SK-N-SH (cell line): ENCODE measurements around the gene SLC6A17.

Experiments used
- CTCF ChIP-seq: fragments of 200-600 bp; sonication (generic); IDR thresholded peaks from 2 replicates; pipeline ENCODE4 v1.6.1; 2017; ENCODE audit warnings: antibody characterized with exemption, mild to moderate bottlenecking, moderate library complexity
- FOSL2 ChIP-seq: IDR thresholded peaks from 2 replicates; pipeline ENCODE4 v1.4.0; 2012; ENCODE audit warnings: low read depth, mild to moderate bottlenecking, moderate library complexity, borderline replicate concordance
- FOXM1 ChIP-seq: IDR thresholded peaks from 2 replicates; pipeline ENCODE4 v1.4.0; 2012; ENCODE audit warnings: low read depth, mild to moderate bottlenecking
- GATA2 ChIP-seq: sonication (generic); formaldehyde crosslinking; IDR thresholded peaks from 2 replicates; pipeline ENCODE4 v1.5.0; 2020; ENCODE audit warnings: mild to moderate bottlenecking, missing genetic modification reagents
- MEF2A ChIP-seq: IDR thresholded peaks from 2 replicates; pipeline ENCODE4 v1.4.0; 2012; ENCODE audit warnings: low read depth, borderline replicate concordance
- PBX3 ChIP-seq: IDR thresholded peaks from 2 replicates; pipeline ENCODE4; 2012
- POLR2AphosphoS5 ChIP-seq: IDR thresholded peaks from 2 replicates; pipeline ENCODE4 v1.6.1; 2012; ENCODE audit warnings: low read depth, low read length
- RCOR1 ChIP-seq: fragments of 150-350 bp; IDR thresholded peaks from 2 replicates; pipeline ENCODE4 v1.6.1; 2017; ENCODE audit warnings: antibody characterized with exemption, low read length
- REST ChIP-seq: IDR thresholded peaks from 2 replicates; pipeline ENCODE4 v1.6.1; 2012; ENCODE audit warnings: mild to moderate bottlenecking, low read depth, low read length, moderate library complexity
- RFX5 ChIP-seq: IDR thresholded peaks from 2 replicates; pipeline ENCODE4 v1.6.1; 2012; ENCODE audit warnings: mild to moderate bottlenecking, improper control_type of control experiment, low read length
- TCF12 ChIP-seq: IDR thresholded peaks from 2 replicates; pipeline ENCODE4 v1.4.0; 2012
- TEAD4 ChIP-seq: IDR thresholded peaks from 2 replicates; pipeline ENCODE4 v1.4.0; 2012; ENCODE audit warnings: mild to moderate bottlenecking, borderline replicate concordance; ENCODE audit not compliant: insufficient read depth
- YY1 ChIP-seq: IDR thresholded peaks from 2 replicates; pipeline ENCODE4 v1.4.0; 2012; ENCODE audit warnings: low read depth, mild to moderate bottlenecking

GRCh38 chr1:110243574-110243973 lies 93.3 kb downstream of the SLC6A17 start:
- no peak for TF ChIP-seq RCOR1
- TF ChIP-seq REST: no peak
- no peak for TF ChIP-seq GATA2 (CRISPR knock-in tag)
- no peak for TF ChIP-seq CTCF
- TF ChIP-seq FOSL2: no peak
- no peak for TF ChIP-seq TEAD4
- no peak for TF ChIP-seq YY1
- TF ChIP-seq RFX5: no peak
- TF ChIP-seq MEF2A: no peak
- TF ChIP-seq FOXM1: no peak
- TF ChIP-seq PBX3: no peak
- no peak for TF ChIP-seq POLR2AphosphoS5
- TF ChIP-seq TCF12: no peak
